HG02973 (cell line): ENCODE data around the gene POLR1A.

ENCODE experiments used
- ATAC-seq: cut with Tn5 transposase; IDR thresholded peaks from one replicate; pipeline ENCODE4 v1.9.1; 2021; ENCODE audit warnings: moderate library complexity; ENCODE audit not compliant: unreplicated experiment

Gene POLR1A

DNA sequence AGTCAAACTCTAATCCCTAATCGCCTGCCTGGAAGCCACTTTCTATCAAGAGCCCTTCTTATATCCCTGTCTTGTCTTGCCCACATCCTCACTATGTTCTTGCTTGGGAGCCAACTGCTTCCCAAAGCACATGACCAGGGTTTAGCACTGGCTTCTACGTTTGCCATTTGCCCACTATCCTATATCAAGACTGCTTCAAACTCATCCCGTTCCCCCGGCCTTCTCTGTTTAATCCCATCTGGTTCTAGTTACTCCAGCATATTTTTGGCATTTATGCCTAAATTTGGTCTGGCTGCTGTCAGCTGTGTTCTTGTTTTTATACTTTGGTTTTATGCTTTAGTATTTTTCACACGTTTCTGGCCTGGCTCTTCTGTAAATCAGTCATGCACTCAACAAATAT, 40.2 kb downstream of the POLR1A start:
- no peak for ATAC-seq

DNA sequence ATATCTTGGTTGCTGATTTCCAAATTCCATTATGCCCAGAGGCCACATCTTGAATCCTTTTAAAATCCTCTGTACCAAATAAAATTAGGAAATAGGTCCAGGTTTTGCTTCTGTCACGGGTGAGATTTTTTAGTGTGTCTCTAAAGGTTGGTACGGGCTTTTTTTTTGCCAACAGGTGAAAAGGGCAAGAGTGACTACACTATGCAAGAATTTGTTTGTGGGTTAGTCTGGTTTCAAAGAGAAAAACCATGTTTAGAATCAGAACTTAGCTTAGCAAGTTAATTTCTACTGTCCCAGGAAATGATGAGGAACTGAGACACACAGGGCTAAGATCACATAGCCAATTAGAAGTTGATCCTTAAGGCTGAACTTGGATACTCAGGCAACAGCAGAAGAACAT, 41.7 kb downstream of the POLR1A start:
- no peak for ATAC-seq

DNA sequence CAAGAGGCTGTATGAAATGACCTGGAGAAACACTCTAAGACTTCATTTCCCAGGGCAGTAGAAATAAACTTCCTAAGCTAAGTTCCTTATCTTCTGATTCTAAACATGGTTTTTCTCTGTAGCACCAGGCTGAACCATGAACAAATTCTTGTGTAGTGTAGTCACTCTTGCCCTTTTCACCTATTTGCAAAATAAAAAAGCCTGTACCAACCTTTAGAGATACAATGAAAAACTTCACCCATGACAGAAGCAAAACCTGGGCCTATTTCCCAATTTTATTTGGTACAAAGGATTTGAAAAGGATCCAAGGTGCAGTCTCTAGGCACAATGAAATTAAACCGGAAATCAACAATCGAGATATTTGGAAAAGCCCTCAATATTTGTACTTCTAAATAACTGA, 43.6 kb downstream of the POLR1A start:
- ATAC-seq = no peak

DNA sequence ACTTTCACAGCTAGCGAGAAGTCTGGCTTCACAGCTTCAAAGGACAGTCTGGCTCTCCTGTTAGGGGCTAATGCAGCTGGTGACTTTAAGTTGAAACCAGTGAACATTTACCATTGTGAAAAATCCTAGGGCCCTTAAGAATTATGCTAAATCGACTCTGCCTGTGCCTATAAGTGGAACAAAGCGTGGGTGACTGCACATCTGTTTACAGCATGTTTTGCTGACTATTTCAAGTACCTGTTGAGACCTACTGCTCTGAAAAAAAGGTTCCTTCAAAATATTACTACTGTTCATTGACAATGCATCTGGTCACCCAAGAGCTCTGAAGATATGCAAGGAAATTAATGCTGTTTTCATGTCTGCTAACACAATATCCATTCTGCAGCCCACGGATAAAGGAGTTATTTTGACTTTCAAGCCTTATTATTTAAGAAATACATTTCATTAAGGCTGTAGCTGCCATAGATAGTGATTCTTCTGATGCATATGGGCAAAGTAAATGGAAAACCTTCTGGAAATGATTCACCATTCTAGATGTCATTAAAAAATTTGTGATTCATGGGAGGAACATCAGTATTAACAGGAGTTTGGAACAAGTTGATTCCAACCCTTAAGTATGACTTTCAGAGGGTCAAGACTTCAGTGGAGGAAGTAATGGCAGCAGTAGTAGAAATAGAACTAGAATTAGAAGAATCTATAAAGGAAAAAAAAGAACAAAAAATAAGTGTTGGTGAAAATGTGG, 48.9 kb downstream of the POLR1A start:
- no peak for ATAC-seq

DNA sequence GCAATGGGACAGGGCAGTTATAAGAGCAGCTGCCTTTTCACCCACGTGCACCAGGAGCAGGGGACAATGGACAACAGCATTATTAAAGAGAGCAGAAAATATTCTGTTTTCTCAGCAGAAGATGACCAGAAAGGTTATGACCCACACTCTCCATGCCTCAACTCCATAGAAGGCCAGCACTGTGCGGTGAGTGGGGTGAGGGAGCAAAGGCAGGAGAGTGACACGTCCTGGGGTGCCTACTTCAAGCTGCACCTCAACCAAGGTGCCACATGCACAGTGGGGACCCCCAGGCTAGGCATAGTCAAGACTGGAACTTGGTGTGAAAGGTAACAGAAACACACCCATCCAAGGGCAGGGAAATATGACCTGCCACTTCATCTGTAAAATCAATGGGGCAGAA, 50.4 kb downstream of the POLR1A start:
- no peak for ATAC-seq

DNA sequence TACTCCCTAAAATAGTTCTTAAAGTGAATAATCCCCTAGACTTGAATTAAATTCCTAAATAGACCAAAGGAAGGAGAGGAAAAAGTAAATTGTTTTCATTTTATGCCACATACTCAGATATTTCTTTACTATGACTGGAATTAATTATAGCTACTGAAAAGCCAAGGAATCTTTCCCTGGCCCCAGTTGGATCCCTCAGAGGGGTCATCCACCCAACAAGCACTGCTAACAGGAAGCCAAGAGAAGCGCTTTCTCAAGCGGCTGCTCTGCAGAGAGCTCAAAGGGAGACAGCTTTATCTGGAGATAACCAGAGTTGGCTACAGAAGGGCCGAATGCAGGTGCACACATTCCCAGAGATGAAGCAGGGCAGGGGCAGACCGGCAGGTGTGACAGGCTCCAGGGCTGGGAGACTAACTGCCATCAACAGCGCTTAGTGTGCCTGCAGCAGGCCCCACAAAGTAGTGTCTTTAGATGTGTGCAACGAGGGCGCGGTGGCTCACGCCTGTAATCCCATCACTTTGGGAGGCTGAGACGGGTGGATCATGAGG, 51.1 kb downstream of the POLR1A start:
- no peak for ATAC-seq

DNA sequence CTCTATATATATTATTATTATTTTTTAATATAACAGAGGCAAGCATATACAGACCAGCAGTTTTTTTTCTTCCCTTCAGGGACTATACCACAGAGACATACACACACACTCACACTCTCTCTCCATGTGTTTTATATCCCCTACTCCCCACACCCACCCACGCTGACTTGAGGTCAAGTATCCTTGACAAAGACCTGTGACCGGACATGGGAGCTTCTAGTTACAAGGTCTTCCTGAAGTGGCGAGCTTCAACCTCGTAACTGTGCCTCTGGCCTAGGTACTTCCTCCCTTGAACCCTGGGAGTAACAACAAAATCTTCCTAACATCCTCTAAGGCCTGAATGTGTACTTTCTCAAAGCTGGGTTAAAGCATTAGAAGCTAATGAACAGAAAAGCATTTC, 52.5 kb downstream of the POLR1A start:
- no peak for ATAC-seq

DNA sequence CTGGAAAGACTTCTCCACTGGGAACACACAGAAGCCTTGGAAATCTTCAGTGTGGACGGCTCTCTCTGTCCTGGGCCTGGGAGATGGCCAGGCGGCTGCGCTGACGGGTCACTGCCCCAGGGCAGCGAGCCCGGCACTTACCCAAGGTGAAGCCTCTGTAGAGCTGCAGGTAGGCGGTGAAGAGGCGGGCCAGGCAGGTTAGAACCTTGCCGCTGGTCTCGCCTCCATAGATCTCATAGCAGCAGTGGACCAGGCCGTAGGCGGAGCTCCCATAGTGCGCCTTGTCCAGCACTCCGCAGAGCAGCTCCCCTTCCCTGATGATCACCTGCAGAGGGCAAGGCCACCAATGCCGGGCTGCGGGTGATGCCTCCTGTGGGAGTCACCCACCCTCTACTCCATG, 53.0 kb downstream of the POLR1A start:
- no peak for ATAC-seq

DNA sequence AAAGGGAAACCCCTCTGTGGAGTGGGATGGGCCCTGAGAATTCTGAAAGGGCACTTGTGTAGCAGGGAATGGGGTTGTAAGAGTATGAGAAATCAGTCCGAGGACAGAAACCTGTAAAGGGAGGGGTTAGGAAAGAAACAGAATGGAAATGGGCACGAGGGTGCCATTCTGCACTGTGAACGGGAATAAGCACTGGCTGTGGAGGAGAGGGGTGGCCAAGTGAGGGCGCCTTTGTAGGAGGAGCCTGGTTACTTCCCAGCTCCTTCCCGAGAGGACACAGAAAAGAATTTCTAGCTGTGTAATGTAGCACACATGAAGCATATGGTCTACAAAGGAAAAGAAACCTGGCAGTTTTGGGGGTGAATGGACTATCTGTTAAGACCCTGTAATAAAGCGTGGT, 53.4 kb downstream of the POLR1A start:
- ATAC-seq = no peak

DNA sequence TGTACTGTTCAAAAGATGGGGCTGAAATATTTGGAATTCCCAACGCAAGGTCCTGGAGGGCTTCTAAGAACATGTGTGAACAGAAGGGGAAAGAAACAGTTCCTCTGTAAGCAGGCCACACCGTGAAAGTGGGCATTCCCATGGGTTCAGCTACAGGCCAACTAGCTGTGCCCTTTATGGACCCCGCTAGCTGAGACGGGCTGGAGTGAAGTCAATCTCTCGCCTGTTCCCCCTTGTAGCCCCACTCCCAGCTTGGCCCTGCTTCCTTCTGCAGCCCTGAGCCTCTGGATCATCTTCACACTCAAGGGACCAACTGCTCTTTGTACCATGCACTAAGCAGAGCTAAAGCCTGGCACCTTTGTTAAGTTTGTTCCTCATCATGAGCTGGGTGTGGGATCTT, 55.4 kb downstream of the POLR1A start:
- ATAC-seq = no peak

DNA sequence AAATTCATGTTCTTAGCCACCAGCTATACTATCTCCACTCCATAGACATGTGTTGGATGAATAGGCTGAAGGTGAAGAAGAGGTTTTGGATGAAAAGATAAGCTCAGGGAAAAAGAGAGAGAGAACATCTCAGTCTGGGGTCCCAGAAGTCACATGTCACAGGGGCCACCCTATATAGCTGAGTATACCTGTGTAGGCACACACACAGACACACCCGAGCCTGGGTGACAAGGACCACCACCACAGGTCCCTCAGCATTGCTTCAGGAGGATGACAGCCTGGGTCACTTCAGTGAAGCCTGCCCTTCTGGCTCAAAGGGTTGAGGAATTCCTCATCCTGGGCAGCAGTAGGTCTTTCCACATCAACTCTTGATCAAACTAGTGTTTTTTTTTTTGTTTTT, 56.2 kb downstream of the POLR1A start:
- ATAC-seq = no peak

DNA sequence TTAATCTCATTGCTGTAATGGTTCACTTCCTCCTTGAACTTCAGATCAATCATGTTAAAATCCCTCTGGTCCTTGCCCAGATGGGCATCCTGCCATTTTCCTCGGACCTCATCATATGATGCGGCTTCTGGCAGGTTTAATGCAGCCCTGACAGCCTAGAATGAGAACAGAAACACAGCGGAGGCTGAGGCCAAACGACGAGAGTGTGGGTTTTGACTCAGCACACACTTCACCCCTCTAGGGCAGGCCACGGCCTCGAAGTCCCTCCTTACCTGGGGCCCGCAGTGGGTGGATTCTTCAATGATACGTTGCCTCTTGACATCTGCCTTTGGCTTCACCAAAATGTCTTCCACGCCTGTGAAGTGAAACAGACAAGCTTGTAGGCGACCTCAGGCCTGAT, 56.8 kb downstream of the POLR1A start:
- ATAC-seq = no peak

DNA sequence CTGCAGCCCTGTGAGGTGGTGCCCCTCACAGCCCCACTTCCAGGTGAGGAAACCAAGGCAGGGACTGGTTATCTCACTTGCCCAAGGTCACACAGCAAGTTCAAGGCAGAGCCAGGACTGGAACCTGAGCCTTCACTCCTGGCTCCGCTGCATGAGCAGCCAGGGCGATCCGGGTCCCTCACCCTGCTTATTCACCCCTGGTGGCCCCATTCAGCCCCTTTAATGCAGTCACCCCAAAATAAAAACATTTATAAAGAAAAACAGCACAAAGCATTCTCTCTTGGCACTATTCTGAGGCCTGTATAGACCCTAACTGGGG, 57.3 kb downstream of the POLR1A start:
- no peak for ATAC-seq

DNA sequence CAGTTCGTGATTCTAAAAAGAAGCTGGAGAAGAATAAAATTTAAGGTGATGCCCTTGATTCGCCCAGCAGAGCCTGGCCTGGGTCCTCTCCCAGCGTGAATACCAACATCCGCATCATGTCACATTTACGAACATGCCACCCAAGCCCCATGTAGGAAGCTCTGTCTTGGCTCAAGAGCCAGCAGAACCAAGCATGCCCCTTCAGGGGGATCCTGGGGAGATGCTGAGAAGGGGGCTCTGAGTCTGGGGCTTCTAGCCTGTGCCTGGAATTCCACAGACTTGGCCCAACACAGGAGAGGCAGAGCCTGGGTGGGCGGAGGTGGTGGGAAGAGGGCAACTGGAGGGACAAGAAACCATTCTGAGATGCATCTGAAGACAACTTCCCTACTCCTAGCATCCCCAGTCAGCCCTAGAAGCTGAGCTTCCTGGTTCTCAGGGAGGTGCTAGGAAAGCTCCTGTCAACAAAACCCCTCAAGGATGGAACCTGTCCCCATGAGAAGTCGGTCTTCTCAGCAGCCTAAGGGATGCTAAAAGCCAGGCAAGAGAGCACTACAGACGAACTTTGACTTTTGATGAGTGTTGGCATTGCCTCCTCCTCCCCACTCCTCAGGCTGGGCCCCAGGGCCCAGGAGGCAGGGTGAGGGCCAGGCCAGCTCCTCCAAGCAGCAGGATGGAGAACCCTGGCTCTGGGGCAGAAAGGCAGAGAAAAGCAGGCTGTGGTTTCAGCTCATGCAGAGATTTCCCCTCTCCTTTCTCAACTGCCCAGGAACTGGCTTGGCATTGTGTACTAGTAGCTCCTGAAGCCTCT, 57.9 kb downstream of the POLR1A start:
- ATAC-seq = no peak

DNA sequence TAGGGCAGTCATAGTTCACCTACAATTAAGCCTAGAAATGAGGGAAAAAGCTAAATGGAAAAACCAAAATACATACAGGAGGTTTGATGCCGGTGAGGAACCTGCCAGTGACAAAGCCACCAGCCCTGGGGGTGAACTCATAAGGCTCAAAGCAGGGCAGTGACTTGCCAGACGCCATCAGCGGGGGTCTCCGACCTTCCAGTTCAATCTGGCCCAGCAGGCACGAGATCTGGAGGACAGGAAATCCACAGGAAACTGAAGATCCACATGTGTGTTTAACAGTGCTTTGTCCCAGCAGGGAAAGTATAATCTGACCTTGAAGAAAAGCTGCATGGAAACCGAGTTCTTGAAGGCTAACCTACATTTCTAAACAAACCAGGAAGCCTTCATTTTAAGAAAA, 60.1 kb downstream of the POLR1A start:
- ATAC-seq = no peak

DNA sequence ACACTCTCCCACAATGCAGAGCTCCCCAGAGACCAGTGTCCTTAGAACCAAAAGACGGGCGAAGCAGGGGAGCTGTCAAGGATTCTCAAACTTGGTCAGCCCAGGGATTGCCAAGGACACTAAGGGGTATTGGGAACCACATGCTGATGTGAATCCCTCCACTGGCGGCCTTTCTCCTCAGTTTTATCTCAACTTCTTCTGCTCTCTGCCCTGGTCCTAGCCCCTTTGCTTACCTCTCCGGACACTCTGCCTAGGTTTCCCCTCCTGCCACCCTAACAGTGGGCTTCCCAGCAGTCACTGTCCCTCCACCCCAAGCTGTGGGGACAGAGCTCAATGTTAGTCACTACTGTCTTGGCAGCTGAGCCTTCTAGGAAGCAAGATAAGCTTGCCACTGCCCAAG, 61.1 kb downstream of the POLR1A start:
- ATAC-seq = no peak

DNA sequence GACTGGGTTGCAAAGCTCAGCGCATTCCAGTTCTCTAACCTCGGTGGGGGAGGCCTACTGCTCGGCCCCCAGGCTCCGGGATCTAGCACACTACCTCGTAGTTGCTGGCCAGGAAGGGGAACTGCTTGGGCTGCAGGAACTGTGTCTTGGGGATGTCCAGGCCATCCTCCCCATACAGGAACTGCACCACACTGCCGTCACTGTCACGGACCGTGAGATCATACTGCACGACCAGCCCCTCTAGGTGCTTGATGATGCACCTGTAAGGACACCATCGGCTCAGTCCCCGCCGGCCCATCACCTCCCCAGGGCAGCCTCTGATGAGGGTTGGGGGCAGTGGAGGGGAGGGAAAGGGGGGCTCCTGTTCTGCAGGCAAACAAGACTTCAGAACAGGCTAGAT, 61.6 kb downstream of the POLR1A start:
- no peak for ATAC-seq

DNA sequence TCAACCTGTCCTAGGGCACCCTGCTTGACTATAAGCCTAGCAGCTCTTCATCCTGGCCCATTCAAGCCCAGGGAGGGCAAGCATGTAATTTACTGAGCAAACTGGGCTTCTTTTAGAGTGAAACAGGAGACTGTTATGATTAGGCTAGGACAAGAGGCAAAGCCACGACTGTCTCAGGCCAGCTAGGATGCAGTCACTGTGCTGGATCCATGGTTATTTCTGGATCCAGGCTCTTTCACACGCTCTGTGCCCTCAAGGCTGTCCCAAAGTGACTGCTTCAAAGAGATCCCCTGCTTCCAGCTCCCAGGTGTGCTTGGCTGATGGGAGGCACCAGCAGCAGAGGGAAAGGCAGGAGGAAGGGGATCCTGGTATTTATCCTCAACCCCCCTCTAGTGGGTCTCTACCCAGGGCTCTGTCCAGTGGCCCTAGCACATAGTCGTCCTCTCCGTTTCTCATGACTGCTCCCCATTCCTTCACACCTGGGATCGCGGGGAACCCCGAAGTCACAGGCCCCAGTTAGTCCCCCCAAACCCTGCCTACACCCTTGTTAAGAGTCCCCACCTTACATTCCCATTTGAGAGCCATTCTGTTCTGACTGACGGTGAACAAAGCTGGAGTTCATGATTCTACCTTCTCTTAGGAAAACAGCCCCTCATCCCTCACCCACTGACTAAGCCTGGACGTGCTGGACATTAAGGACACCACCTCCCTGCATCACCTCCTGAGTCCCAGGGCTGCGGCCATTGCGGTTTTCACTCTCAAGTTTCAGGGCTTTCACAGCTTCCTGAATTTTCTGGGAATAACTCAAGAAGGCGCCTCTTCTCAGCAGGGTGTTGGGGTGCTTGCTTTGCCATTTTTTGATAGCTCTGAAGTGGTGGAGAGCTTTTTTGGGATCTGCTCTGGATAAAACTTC, 63.2 kb downstream of the POLR1A start:
- no peak for ATAC-seq

DNA sequence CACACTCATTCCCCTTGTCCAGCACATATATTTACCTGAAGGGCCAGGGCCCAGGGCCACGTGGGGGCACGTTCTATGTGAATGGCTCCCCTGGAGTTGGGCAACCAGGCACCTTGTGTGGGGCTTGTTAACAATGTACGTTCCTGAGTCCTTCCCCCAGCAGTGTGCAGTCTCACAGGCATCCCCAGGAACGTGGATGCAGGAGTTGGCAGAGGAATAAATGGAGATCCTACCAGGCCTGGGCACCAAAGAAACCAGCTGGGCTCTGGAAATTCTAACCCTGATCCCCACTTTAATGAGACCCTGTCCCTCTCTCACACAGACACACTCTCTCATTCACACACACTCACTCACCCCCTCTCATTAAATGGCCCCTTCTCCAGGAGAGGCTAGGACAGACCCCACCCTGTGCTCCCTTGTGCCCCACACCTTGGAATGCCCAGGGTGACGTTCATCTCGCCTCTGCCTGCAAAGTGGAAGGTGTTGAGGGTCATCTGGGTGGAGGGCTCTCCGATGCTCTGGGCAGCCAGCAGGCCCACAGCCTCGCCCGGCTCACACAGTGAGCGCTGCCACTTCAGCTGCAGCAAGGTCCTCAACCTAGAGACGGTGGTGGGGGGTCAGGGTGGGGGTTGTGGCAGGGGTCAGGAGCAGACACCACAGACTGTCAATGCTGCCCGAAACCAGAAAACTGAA, 65.6 kb downstream of the POLR1A start:
- no peak for ATAC-seq

DNA sequence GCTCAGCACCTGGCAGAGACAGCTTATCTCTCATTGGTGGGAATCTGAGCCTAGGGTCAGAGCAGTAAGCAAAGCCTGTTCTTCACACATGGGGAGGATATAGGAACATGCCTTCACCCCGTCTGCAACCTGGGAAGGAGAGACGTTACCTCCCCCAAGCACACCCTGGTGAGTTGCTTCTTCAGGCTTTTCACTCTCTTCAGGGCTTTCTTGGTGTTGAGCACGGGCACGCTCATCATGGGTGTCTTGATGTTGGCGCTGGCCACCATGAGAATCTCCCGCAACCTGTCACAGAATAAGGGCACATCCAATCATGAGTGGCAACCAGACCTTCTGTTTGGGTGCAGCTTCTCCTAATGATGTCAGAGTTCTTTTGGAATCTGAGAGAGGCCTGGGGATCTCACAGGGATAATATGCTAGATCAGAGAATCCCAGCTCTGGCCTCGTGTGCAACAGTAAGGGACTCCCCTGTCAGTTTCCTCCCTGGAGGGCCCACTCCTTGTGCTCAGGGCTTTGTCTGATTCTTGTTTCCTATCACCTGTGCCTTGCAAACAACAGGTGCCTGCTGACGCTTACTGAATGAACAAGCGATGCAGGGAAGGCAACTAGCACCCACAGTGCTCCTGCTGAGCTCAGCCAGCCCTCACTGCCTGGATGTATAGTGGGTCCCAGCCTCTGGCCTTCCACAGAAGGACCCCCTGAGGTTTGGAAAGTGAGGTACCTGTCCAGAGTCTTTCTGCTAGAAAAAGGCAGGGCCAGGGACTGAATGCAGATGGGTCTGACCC, 66.3 kb downstream of the POLR1A start:
- ATAC-seq = no peak
